Testis (tissue), 3 donors: Measurements from ENCODE around the gene UBE2Z. TPM values are rescaled to one million over a fixed set of nuclear protein-coding genes. Genes with fewer than 3 reads are reported as not detected.

Experiments used
- DNase-seq: peaks from one replicate; pipeline ENCODE4 v3.0.0-alpha.2; 2019
- H3K27ac ChIP-seq, 2 donors: fragments of 200-600 bp; sonication (generic); one replicate each; pipeline ENCODE4 v1.5.1; 2019
- H3K27me3 ChIP-seq: fragments of 200-600 bp; sonication (generic); one replicate; pipeline ENCODE4 v1.5.1; 2019
- H3K36me3 ChIP-seq: fragments of 200-600 bp; sonication (generic); one replicate; pipeline ENCODE4 v1.5.1; 2017; ENCODE audit warnings: low read depth; ENCODE audit errors: missing control alignments
- H3K4me1 ChIP-seq: fragments of 200-600 bp; sonication (generic); one replicate; pipeline ENCODE4 v1.5.1; 2019
- H3K4me3 ChIP-seq, 2 donors: fragments of 200-600 bp; sonication (generic); one replicate each; pipeline ENCODE4 v1.5.1; 2017 to 2019
- H3K9me3 ChIP-seq: fragments of 200-600 bp; sonication (generic); one replicate; pipeline ENCODE4 v1.5.1; 2017
- POLR2A ChIP-seq: fragments of 450-650 bp; IDR thresholded peaks from one replicate; pipeline ENCODE4 v1.6.1; 2017; ENCODE audit warnings: antibody characterized with exemption, mild to moderate bottlenecking, moderate library complexity
- WGBS, 2 donors: methylation state at CpG; one replicate each; pipeline ENCODE4 v1.1.5; 2018; 5-methylcytosine and 5-hydroxymethylcytosine counted together
- intact Hi-C: fragments of 100-400 bp; cut with DNase I; formaldehyde crosslinking; loops from one replicate; pipeline ENCODE4 v1.15.1; 2023; ENCODE audit warnings: low total_unique reads
- polyA plus RNA-seq: library from polyadenylated mRNA; stranded (reverse); fragments of 350-450 nt; fragmentation: Illumina TruSeq; extraction: RNeasy Lipid Tissue Mini Kit (QIAGEN cat#74804); gene quantifications from one replicate; pipeline ENCODE4 v1.2.3, GENCODE V29; 2014; ENCODE audit warnings: low read depth, low replicate concordance; ENCODE audit not compliant: insufficient read depth
- total RNA-seq, 2 donors: library from RNA; depleted of rRNA; stranded (reverse); fragments of >200 nt; gene quantifications; one replicate each; pipeline ENCODE4 v1.2.3, GENCODE V29; 2016
- TF ChIP-seq, protein P1 (sequence below), 3 experiments: fragments of 450-650 bp in 2 of 3; fragments of 200-600 bp in 1 of 3; sonication (generic) in 1 of 3; IDR thresholded peaks; one replicate each; pipeline ENCODE4 v1.5.1; 2016 to 2019; ENCODE audit warnings: antibody characterized with exemption in 3 of 3, mild to moderate bottlenecking in 2 of 3, moderate library complexity in 1 of 3

Gene UBE2Z
- total and polyA plus RNA-seq, 3 donors from 2014 or later, result 74.6 to 107 (median 82.3) TPM

DNA sequence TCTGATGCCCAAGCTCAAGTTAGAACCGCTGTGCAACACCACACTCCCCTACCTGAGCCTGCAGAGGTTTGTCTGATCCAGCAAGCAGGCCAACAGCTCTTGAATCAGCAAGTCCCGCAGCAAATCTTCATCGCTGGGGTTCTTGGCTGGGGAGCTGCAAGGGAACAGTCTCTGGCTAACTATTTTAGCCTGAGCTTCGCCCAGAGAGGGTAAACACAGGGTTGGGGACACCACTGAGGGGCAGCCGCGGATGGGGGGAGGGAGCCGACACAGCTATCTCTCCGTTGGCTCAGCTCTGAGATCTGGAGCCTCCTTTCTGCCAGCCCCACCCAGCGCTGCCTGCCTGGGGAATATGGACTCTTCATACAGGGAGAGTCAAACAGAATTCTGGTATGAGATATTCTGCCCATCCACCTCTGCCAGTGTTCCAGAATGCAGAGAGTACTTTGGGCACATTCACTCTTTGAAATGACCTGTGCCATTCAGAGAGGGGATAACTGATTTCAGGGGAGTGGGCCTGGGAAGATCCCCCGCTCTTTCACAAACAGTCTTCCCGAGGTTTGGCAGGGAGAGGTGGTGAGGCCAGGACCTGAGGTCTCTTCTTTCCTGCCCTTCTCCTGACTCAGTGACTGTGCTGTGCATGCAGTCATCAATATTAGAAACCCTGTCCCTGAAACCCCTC lies 52.8 kb downstream of the UBE2Z start:
- no peak overlapping the region for H3K4me3 ChIP-seq
- no peaks in the 10 kb centered on the region for H3K36me3 ChIP-seq
- H3K9me3 ChIP-seq, result no peaks in the 10 kb centered on the region
- DNase-seq, result no peak
- 35 to 70% methylated on average over 7 to 11 of the region's 11 CpGs for WGBS, 2 donors
- H3K27me3 ChIP-seq, result no peaks in the 10 kb centered on the region
- TF ChIP-seq, protein P1, sequence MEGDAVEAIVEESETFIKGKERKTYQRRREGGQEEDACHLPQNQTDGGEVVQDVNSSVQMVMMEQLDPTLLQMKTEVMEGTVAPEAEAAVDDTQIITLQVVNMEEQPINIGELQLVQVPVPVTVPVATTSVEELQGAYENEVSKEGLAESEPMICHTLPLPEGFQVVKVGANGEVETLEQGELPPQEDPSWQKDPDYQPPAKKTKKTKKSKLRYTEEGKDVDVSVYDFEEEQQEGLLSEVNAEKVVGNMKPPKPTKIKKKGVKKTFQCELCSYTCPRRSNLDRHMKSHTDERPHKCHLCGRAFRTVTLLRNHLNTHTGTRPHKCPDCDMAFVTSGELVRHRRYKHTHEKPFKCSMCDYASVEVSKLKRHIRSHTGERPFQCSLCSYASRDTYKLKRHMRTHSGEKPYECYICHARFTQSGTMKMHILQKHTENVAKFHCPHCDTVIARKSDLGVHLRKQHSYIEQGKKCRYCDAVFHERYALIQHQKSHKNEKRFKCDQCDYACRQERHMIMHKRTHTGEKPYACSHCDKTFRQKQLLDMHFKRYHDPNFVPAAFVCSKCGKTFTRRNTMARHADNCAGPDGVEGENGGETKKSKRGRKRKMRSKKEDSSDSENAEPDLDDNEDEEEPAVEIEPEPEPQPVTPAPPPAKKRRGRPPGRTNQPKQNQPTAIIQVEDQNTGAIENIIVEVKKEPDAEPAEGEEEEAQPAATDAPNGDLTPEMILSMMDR (IDR thresholded peaks at IDR 0.05), result no peak
- TF ChIP-seq POLR2A, result no peak
- no peak overlapping the region for H3K27ac ChIP-seq
- H3K4me1 ChIP-seq, result no peaks in the 10 kb centered on the region
- intact Hi-C loops, result no loop called here

- no peak for DNase-seq
- H3K27ac ChIP-seq, result no peak overlapping the region
- no peaks in the 10 kb centered on the region for H3K27me3 ChIP-seq
- intact Hi-C loops, result no loop called here
- H3K4me1 ChIP-seq, result no peaks in the 10 kb centered on the region
- no peaks in the 10 kb centered on the region for H3K9me3 ChIP-seq
- TF ChIP-seq POLR2A, result no peak
- TF ChIP-seq, protein P1 (IDR thresholded peaks at IDR 0.05), result no peak
- H3K4me3 ChIP-seq, result no peak overlapping the region
- H3K36me3 ChIP-seq, result no peaks in the 10 kb centered on the region
- WGBS, 2 donors, result 37 to 51% methylated on average over 10 of the region's 10 CpGs
Measured at GRCh38 chr17:48961516-48962233, 53.5 kb downstream of the UBE2Z start.

DNA sequence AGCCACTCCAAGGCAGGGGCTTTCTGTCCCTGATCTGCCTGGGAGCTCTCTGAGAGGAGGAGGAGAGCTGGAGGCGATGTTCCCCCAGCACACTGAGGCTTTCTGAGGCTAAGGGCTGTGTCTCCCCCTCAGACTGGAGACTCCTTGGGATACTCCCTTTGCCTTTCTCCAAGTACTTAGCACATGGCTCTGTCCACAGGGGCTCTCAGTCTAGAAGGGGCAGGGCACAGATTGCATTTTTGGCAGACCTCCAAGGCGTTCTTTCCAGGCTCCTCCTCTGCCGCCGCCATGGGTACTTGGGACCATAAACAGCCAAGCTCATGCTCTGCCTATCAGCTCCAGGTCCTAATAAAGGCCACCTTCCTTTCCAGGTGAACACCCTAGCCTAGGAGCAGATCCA lies 62.0 kb downstream of the UBE2Z start:
- WGBS, 2 donors, result 16 to 36% methylated on average over 3 to 4 of the region's 4 CpGs
- TF ChIP-seq, protein P1 (IDR thresholded peaks at IDR 0.05), result no peak
- TF ChIP-seq POLR2A, result no peak
- intact Hi-C loops, result no loop called here
- Histone ChIP-seq H3K36me3 (no peaks in the 10 kb centered on the region), H3K27ac (no peak overlapping the region), H3K4me3 (no peak overlapping the region), H3K4me1 (no peaks in the 10 kb centered on the region), H3K27me3 (no peaks in the 10 kb centered on the region), H3K9me3 (no peaks in the 10 kb centered on the region)
- DNase-seq, result no peak

- TF ChIP-seq POLR2A, result no peak
- TF ChIP-seq, protein P1 (IDR thresholded peaks at IDR 0.05), result no peak
- H3K4me1 ChIP-seq, result no peaks in the 10 kb centered on the region
- no peaks in the 10 kb centered on the region for H3K27me3 ChIP-seq
- WGBS, 2 donors, result 81 to 84% methylated on average over 12 of the region's 12 CpGs
- DNase-seq, result no peak
- no peak overlapping the region for H3K27ac ChIP-seq
- intact Hi-C loops, result no loop called here
- H3K36me3 ChIP-seq, result no peaks in the 10 kb centered on the region
- H3K4me3 ChIP-seq, result no peak overlapping the region
- H3K9me3 ChIP-seq, result no peaks in the 10 kb centered on the region
Measured at GRCh38 chr17:48970865-48971687, 62.9 kb downstream of the UBE2Z start.
